Thyroid gland (tissue), 4 donors: ENCODE results near the gene PPM1F. TPM values are rescaled to one million over a fixed set of nuclear protein-coding genes. Genes with fewer than 3 reads are reported as not detected.

ENCODE experiments used
- DNase-seq, 2 donors: peaks; one replicate each; pipeline ENCODE4 v3.0.0-alpha.2; 2019
- H3K27ac ChIP-seq, 3 donors: fragments of 200-600 bp; sonication (generic); 1 replicate in 2 of 3; 2 replicates in 1 of 3; pipeline ENCODE4 v1.5.1; 2016 to 2019; ENCODE audit warnings: mild to moderate bottlenecking in 1 of 3, moderate library complexity in 1 of 3
- H3K27me3 ChIP-seq: fragments of 200-600 bp; sonication (generic); one replicate; pipeline ENCODE4 v1.5.1; 2019
- H3K36me3 ChIP-seq, 2 donors: fragments of 200-600 bp; sonication (generic); one replicate each; pipeline ENCODE4 v1.5.1; 2016 to 2019
- H3K4me1 ChIP-seq, 2 donors: fragments of 200-600 bp; sonication (generic); one replicate each; pipeline ENCODE4 v1.5.1; 2017 to 2019
- H3K4me3 ChIP-seq, 3 donors: fragments of 200-600 bp; sonication (generic); replicated peaks in 1 of 3; 1 replicate in 2 of 3; 2 replicates in 1 of 3; pipeline ENCODE4 v1.5.1; 2016; ENCODE audit warnings: mild to moderate bottlenecking in 1 of 3
- H3K9me3 ChIP-seq: fragments of 200-600 bp; sonication (generic); one replicate; pipeline ENCODE4 v1.5.1; 2017
- CTCF ChIP-seq, 6 experiments: fragments of 200-600 bp in 3 of 6; fragments of 450-650 bp in 3 of 6; sonication (generic) in 3 of 6; IDR thresholded peaks; one replicate each; pipeline ENCODE4 v1.5.1; 2016 to 2019; ENCODE audit warnings: antibody characterized with exemption in 6 of 6, mild to moderate bottlenecking in 2 of 6, inconsistent platforms in 1 of 6, moderate library complexity in 1 of 6
- POLR2A ChIP-seq, 2 donors: fragments of 450-650 bp; IDR thresholded peaks; one replicate each; pipeline ENCODE4 v1.6.1; 2017; ENCODE audit warnings: antibody characterized with exemption in 2 of 2, mild to moderate bottlenecking in 2 of 2, moderate library complexity in 1 of 2
- WGBS, 2 donors: methylation state at CpG; one replicate each; pipeline ENCODE4 v1.1.5; 2017; 5-methylcytosine and 5-hydroxymethylcytosine counted together
- intact Hi-C: fragments of 100-400 bp; cut with DNase I; formaldehyde crosslinking; loops from one replicate; pipeline ENCODE4 v1.15.1; 2023
- total RNA-seq, 4 donors: library from RNA; depleted of rRNA; stranded (reverse); fragments of >200 nt; gene quantifications; one replicate each; pipeline ENCODE4 v1.2.3, GENCODE V29; 2016

Gene PPM1F
- total RNA-seq, 4 donors from 2014 or later = 19.5 to 27.5 (median 26.2) TPM

GRCh38 chr22:21995660-21996059 lies 43.0 kb upstream of the PPM1F start:
- 90% methylated on average over 3 of the region's 3 CpGs for WGBS, 2 donors
- intact Hi-C loops = no loop called here
- H3K27me3 ChIP-seq = no peaks in the 10 kb centered on the region
- H3K4me3 ChIP-seq = no peak overlapping the region
- no peak overlapping the region for H3K27ac ChIP-seq
- DNase-seq = no peak
- H3K4me1 ChIP-seq = no peaks in the 10 kb centered on the region
- TF ChIP-seq CTCF (IDR thresholded peaks at IDR 0.05) = no peak
- H3K9me3 ChIP-seq = no peaks in the 10 kb centered on the region
- no peaks in the 10 kb centered on the region for H3K36me3 ChIP-seq

GRCh38 chr22:21994881-21995444 lies 42.3 kb upstream of the PPM1F start:
- Histone ChIP-seq H3K27me3 (no peaks in the 10 kb centered on the region), H3K36me3 (no peaks in the 10 kb centered on the region), H3K9me3 (no peaks in the 10 kb centered on the region), H3K4me1 (no peaks in the 10 kb centered on the region), H3K27ac (no peak overlapping the region), H3K4me3 (no peak overlapping the region)
- intact Hi-C loops = no loop called here
- 100% methylated on average over 2 to 3 of the region's 3 CpGs for WGBS, 2 donors
- no peak for TF ChIP-seq POLR2A (IDR thresholded peaks at IDR 0.05)
- TF ChIP-seq CTCF (IDR thresholded peaks at IDR 0.05) = no peak
- DNase-seq = no peak

- H3K36me3 ChIP-seq = no peaks in the 10 kb centered on the region
- H3K4me1 ChIP-seq = no peaks in the 10 kb centered on the region
- no peak overlapping the region for H3K27ac ChIP-seq
- H3K27me3 ChIP-seq = no peaks in the 10 kb centered on the region
- no peaks in the 10 kb centered on the region for H3K9me3 ChIP-seq
- no peak overlapping the region for H3K4me3 ChIP-seq
- TF ChIP-seq CTCF (IDR thresholded peaks at IDR 0.05) (no peak), POLR2A (IDR thresholded peaks at IDR 0.05) (no peak)
- no peak for DNase-seq
- intact Hi-C loops = no loop called here
- WGBS, 2 donors = 75 to 76% methylated on average over 7 of the region's 7 CpGs
These were observed 40.1 kb upstream of the PPM1F start for GRCh38 chr22:21992593-21993237.

- H3K36me3 ChIP-seq = no peaks in the 10 kb centered on the region
- no peaks in the 10 kb centered on the region for H3K4me1 ChIP-seq
- H3K9me3 ChIP-seq = no peaks in the 10 kb centered on the region
- TF ChIP-seq CTCF (IDR thresholded peaks at IDR 0.05) = no peak
- no peak for TF ChIP-seq POLR2A (IDR thresholded peaks at IDR 0.05)
- DNase-seq = no peak
- H3K27me3 ChIP-seq = no peaks in the 10 kb centered on the region
- WGBS, 2 donors = 84 to 93% methylated on average over 4 to 5 of the region's 5 CpGs
- no peak overlapping the region for H3K27ac ChIP-seq
- no peak overlapping the region for H3K4me3 ChIP-seq
- intact Hi-C loops = no loop called here
These were observed 39.1 kb upstream of the PPM1F start for GRCh38 chr22:21991774-21992173.

GRCh38 chr22:21991304-21991596 lies 38.6 kb upstream of the PPM1F start:
- Histone ChIP-seq H3K4me3 (no peak overlapping the region), H3K36me3 (no peaks in the 10 kb centered on the region), H3K4me1 (no peaks in the 10 kb centered on the region), H3K9me3 (no peaks in the 10 kb centered on the region), H3K27me3 (no peaks in the 10 kb centered on the region), H3K27ac (no peak overlapping the region)
- DNase-seq = no peak
- intact Hi-C loops = no loop called here
- no peak for TF ChIP-seq CTCF (IDR thresholded peaks at IDR 0.05)
- no peak for TF ChIP-seq POLR2A (IDR thresholded peaks at IDR 0.05)
- WGBS, 2 donors = 88 to 100% methylated on average over 2 to 4 of the region's 6 CpGs
